HG03039 (cell line): ENCODE data around the gene PCLO.
"Not testable (repeated sequence)": the region's sequence is repeated elsewhere in the genome, so short reads cannot be mapped to it uniquely, and the experiment has no call there.

Experiments
- ATAC-seq: cut with Tn5 transposase; IDR thresholded peaks from one replicate; pipeline ENCODE4 v1.9.1; 2021; ENCODE audit warnings: mild to moderate bottlenecking, moderate library complexity; ENCODE audit not compliant: unreplicated experiment

PCLO gene

GRCh38 chr7:83130623-83131545 is 31.8 kb downstream of the PCLO start:
- ATAC-seq = no peak

- ATAC-seq = no peak
Observed at GRCh38 chr7:83130191-83130590, 32.5 kb downstream of the PCLO start.

GRCh38 chr7:83119494-83119893 is 43.2 kb downstream of the PCLO start:
- ATAC-seq = no peak

- no peak for ATAC-seq
Observed at GRCh38 chr7:83119026-83119382, 43.7 kb downstream of the PCLO start.

GRCh38 chr7:83118347-83119025 is 44.2 kb downstream of the PCLO start:
- ATAC-seq = no peak

GRCh38 chr7:83117466-83117865 is 45.2 kb downstream of the PCLO start:
- ATAC-seq = no peak

- ATAC-seq = no peak
Observed at GRCh38 chr7:83111391-83111790, 51.3 kb downstream of the PCLO start.

- no peak for ATAC-seq
Observed at GRCh38 chr7:83109352-83109751, 53.3 kb downstream of the PCLO start.

- no peak for ATAC-seq
Observed at GRCh38 chr7:83105948-83106347, 56.7 kb downstream of the PCLO start.

GRCh38 chr7:83105063-83105462 is 57.6 kb downstream of the PCLO start:
- ATAC-seq = no peak

GRCh38 chr7:83101530-83101929 is 61.2 kb downstream of the PCLO start:
- ATAC-seq = no peak

- no peak for ATAC-seq
Observed at GRCh38 chr7:83096065-83096580, 66.6 kb downstream of the PCLO start.

GRCh38 chr7:83085299-83085698 is 77.4 kb downstream of the PCLO start:
- no peak for ATAC-seq

- ATAC-seq = not testable (repeated sequence)
Observed at GRCh38 chr7:83079879-83080278, 82.8 kb downstream of the PCLO start.

GRCh38 chr7:83077328-83077727 is 85.4 kb downstream of the PCLO start:
- no peak for ATAC-seq

GRCh38 chr7:83072576-83073517 is 89.8 kb downstream of the PCLO start:
- no peak for ATAC-seq

GRCh38 chr7:83065714-83066113 is 97.0 kb downstream of the PCLO start:
- no peak for ATAC-seq

GRCh38 chr7:83060218-83060617 is 102.5 kb downstream of the PCLO start:
- ATAC-seq = no peak

GRCh38 chr7:83058667-83059066 is 104.0 kb downstream of the PCLO start:
- no peak for ATAC-seq

- no peak for ATAC-seq
Observed at GRCh38 chr7:83055197-83055596, 107.5 kb downstream of the PCLO start.

- ATAC-seq = no peak
Observed at GRCh38 chr7:83054472-83054871, 108.2 kb downstream of the PCLO start.
